HG02798 (cell line): ENCODE data around the gene PTPMT1.
A peak's percentile ranks its signal among the peaks of the same experiment; 100 is the strongest.

Source experiments
- ATAC-seq: cut with Tn5 transposase; IDR thresholded peaks from one replicate; pipeline ENCODE4 v1.9.1; 2021; ENCODE audit warnings: mild to moderate bottlenecking; ENCODE audit not compliant: unreplicated experiment, poor library complexity

PTPMT1 gene

GRCh38 chr11:47577460-47578041, 12.2 kb downstream of the PTPMT1 start:
- ATAC-seq: no peak

- peak; percentile 93 for ATAC-seq
Measured at GRCh38 chr11:47578524-47579494, 13.4 kb downstream of the PTPMT1 start, which contains the start of the genes KBTBD4 and NDUFS3. KBTBD4 (minus strand) TSS chr11:47578970; CDS start chr11:47578951, 19 bp downstream. NDUFS3 (plus strand) TSS chr11:47579074; CDS start chr11:47579092, 18 bp downstream.

- no peak for ATAC-seq
Measured at GRCh38 chr11:47583844-47584243, 18.4 kb downstream of the PTPMT1 start.

GRCh38 chr11:47586098-47586855, 20.9 kb downstream of the PTPMT1 start, which contains the start of gene FAM180B:
FAM180B (plus strand) TSS chr11:47586678; CDS start chr11:47586769, 91 bp downstream.
- ATAC-seq: no peak

- ATAC-seq: no peak
Measured at GRCh38 chr11:47587039-47587716, 21.8 kb downstream of the PTPMT1 start.

- ATAC-seq: no peak
Measured at GRCh38 chr11:47587723-47588326, 22.4 kb downstream of the PTPMT1 start.

- ATAC-seq: no peak
Measured at GRCh38 chr11:47589118-47589517, 23.7 kb downstream of the PTPMT1 start.

- ATAC-seq: no peak
Measured at GRCh38 chr11:47589584-47589976, 24.2 kb downstream of the PTPMT1 start.

GRCh38 chr11:47589977-47590861, 24.8 kb downstream of the PTPMT1 start:
- no peak for ATAC-seq

GRCh38 chr11:47591764-47592163, 26.4 kb downstream of the PTPMT1 start:
- no peak for ATAC-seq

- ATAC-seq: no peak
Measured at GRCh38 chr11:47592251-47592650, 26.9 kb downstream of the PTPMT1 start.

GRCh38 chr11:47592970-47593369, 27.6 kb downstream of the PTPMT1 start:
- no peak for ATAC-seq

- no peak for ATAC-seq
Measured at GRCh38 chr11:47593492-47593933, 28.1 kb downstream of the PTPMT1 start.

- no peak for ATAC-seq
Measured at GRCh38 chr11:47593934-47594855, 28.8 kb downstream of the PTPMT1 start, which contains the start of gene C1QTNF4. C1QTNF4 (minus strand) TSS chr11:47594411; CDS start chr11:47590810, 3,601 bp downstream.

- no peak for ATAC-seq
Measured at GRCh38 chr11:47595029-47595428, 29.6 kb downstream of the PTPMT1 start.

- no peak for ATAC-seq
Measured at GRCh38 chr11:47595967-47596366, 30.6 kb downstream of the PTPMT1 start.

GRCh38 chr11:47599902-47600301, 34.5 kb downstream of the PTPMT1 start:
- ATAC-seq: no peak
